MM.1S (cell line): Measurements from ENCODE around the gene RTN4R.
"Not testable (repeated sequence)": the region's sequence is repeated elsewhere in the genome, so short reads cannot be mapped to it uniquely, and the experiment has no call there.

Experiments used
- DNase-seq: peaks from one replicate; pipeline ENCODE4 v3.0.0-alpha.2; 2015
- H2AFZ ChIP-seq: fragments of 300-600 bp; sonication (generic); 2 replicates; pipeline ENCODE4 v1.6.0; 2016; ENCODE audit warnings: antibody characterized with exemption, low read length
- H3F3A ChIP-seq: fragments of 300-600 bp; sonication (generic); 2 replicates; pipeline ENCODE4 v1.6.1; 2016; ENCODE audit warnings: mild to moderate bottlenecking, antibody characterized with exemption, low read length, moderate library complexity, mixed read lengths; ENCODE audit not compliant: insufficient read depth
- H3K27ac ChIP-seq: fragments of 300-600 bp; sonication (generic); 2 replicates; pipeline ENCODE4 v1.5.1; 2016; ENCODE audit warnings: mild to moderate bottlenecking, low read length
- H3K27me3 ChIP-seq: fragments of 300-600 bp; sonication (generic); replicated peaks from 2 replicates; pipeline ENCODE4 v1.6.0; 2016; ENCODE audit warnings: low read length; ENCODE audit not compliant: insufficient read depth
- H3K36me3 ChIP-seq: fragments of 300-600 bp; sonication (generic); replicated peaks from 2 replicates; pipeline ENCODE4 v1.6.1; 2016; ENCODE audit warnings: mild to moderate bottlenecking, low read length, mixed read lengths; ENCODE audit not compliant: insufficient read depth
- H3K4me1 ChIP-seq: fragments of 300-600 bp; sonication (generic); 2 replicates; pipeline ENCODE4 v1.6.1; 2016; ENCODE audit warnings: low read length, mixed read lengths
- H3K4me2 ChIP-seq: fragments of 300-600 bp; sonication (generic); 2 replicates; pipeline ENCODE4 v1.6.0; 2016; ENCODE audit warnings: low read depth, low read length
- H3K4me3 ChIP-seq: fragments of 300-600 bp; sonication (generic); 2 replicates; pipeline ENCODE4 v1.5.1; 2016; ENCODE audit warnings: low read length, mixed read lengths
- H3K79me2 ChIP-seq: fragments of 300-600 bp; sonication (generic); 2 replicates; pipeline ENCODE4 v1.6.1; 2016; ENCODE audit warnings: mixed run types, low read length, mixed read lengths
- H3K9ac ChIP-seq: fragments of 300-600 bp; sonication (generic); 2 replicates; pipeline ENCODE4 v1.6.1; 2016; ENCODE audit warnings: low read length, mixed read lengths
- H3K9me2 ChIP-seq: fragments of 300-600 bp; sonication (generic); replicated peaks from 2 replicates; pipeline ENCODE4 v1.6.1; 2016; ENCODE audit warnings: mild to moderate bottlenecking, low read length, mixed read lengths; ENCODE audit not compliant: insufficient read depth
- H3K9me3 ChIP-seq: fragments of 300-600 bp; sonication (generic); replicated peaks from 2 replicates; pipeline ENCODE4 v1.6.1; 2016; ENCODE audit warnings: mild to moderate bottlenecking, low read length, mixed read lengths; ENCODE audit not compliant: insufficient read depth
- H4K20me1 ChIP-seq: fragments of 300-600 bp; sonication (generic); 2 replicates; pipeline ENCODE4 v1.6.1; 2016; ENCODE audit warnings: mild to moderate bottlenecking, low read length, moderate library complexity, mixed read lengths; ENCODE audit not compliant: insufficient read depth
- EZH2 ChIP-seq: fragments of 300-600 bp; sonication (generic); optimal IDR thresholded peaks from 2 replicates; pipeline ENCODE3; 2017; ENCODE audit warnings: low read depth, mild to moderate bottlenecking, antibody characterized with exemption, low read length, mixed read lengths
- EZH2phosphoT487 ChIP-seq: fragments of 300-600 bp; sonication (generic); IDR thresholded peaks from 2 replicates; pipeline ENCODE4 v1.6.1; 2018; ENCODE audit warnings: antibody characterized with exemption, low read length
- TF ChIP-seq, protein P1 (sequence below): fragments of 300-600 bp; sonication (generic); IDR thresholded peaks from 2 replicates; pipeline ENCODE4 v1.5.1; 2016; ENCODE audit warnings: antibody characterized with exemption, low read length, mixed read lengths

Gene RTN4R

DNA sequence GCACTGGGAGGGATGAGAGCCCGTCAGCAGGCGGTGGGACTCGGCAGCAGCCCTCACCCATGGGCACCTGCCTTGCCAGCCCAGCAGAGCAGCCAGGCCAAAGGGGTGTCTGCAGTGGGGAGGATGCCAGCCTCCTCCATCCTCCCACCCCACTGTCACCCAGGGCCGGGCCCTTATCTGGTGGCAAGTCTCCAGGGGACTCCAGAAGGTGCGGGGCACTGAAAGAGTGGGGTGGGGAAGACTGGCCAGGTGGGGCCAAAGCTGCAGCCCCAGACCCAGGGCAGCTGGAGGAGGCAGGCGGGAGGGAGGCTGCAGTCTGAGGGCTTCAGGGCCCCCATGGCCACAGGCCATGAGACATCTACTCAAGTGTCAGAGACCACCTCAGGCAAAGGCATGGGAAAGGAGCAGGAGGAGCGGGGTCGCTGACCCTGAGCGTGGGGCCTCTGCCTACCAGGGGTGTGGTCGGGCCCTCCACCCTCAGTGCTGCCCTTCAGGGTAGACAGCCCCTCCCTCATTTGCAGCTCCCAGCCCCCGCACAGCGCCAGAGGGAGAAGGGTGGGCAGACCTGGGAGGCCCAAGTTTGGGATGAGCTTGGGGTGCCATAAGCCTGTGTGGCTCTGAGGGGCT lies 48.2 kb upstream of the RTN4R start:
- H3K4me2 ChIP-seq, result no peak overlapping the region
- H3K9ac ChIP-seq, result no peak overlapping the region
- no peak overlapping the region for H3K27ac ChIP-seq
- no peak overlapping the region for H3K4me3 ChIP-seq
- no peak for DNase-seq
- H4K20me1 ChIP-seq, result no peaks in the 10 kb centered on the region
- no peaks in the 10 kb centered on the region for H3K27me3 ChIP-seq
- H3K9me3 ChIP-seq, result no peaks in the 10 kb centered on the region
- no peaks in the 10 kb centered on the region for H3K9me2 ChIP-seq
- H2AFZ ChIP-seq, result no peak overlapping the region
- TF ChIP-seq, protein P1, sequence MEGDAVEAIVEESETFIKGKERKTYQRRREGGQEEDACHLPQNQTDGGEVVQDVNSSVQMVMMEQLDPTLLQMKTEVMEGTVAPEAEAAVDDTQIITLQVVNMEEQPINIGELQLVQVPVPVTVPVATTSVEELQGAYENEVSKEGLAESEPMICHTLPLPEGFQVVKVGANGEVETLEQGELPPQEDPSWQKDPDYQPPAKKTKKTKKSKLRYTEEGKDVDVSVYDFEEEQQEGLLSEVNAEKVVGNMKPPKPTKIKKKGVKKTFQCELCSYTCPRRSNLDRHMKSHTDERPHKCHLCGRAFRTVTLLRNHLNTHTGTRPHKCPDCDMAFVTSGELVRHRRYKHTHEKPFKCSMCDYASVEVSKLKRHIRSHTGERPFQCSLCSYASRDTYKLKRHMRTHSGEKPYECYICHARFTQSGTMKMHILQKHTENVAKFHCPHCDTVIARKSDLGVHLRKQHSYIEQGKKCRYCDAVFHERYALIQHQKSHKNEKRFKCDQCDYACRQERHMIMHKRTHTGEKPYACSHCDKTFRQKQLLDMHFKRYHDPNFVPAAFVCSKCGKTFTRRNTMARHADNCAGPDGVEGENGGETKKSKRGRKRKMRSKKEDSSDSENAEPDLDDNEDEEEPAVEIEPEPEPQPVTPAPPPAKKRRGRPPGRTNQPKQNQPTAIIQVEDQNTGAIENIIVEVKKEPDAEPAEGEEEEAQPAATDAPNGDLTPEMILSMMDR, result no peak
- TF ChIP-seq EZH2, result no peak
- no peak for TF ChIP-seq EZH2phosphoT487
- H3F3A ChIP-seq, result no peaks in the 10 kb centered on the region
- H3K36me3 ChIP-seq, result no peaks in the 10 kb centered on the region
- peaks cover 10% of the 10 kb centered on the region; the same call in 1 of the 2 replicates for H3K4me1 ChIP-seq
- peaks cover 34% of the 10 kb centered on the region for H3K79me2 ChIP-seq

DNA sequence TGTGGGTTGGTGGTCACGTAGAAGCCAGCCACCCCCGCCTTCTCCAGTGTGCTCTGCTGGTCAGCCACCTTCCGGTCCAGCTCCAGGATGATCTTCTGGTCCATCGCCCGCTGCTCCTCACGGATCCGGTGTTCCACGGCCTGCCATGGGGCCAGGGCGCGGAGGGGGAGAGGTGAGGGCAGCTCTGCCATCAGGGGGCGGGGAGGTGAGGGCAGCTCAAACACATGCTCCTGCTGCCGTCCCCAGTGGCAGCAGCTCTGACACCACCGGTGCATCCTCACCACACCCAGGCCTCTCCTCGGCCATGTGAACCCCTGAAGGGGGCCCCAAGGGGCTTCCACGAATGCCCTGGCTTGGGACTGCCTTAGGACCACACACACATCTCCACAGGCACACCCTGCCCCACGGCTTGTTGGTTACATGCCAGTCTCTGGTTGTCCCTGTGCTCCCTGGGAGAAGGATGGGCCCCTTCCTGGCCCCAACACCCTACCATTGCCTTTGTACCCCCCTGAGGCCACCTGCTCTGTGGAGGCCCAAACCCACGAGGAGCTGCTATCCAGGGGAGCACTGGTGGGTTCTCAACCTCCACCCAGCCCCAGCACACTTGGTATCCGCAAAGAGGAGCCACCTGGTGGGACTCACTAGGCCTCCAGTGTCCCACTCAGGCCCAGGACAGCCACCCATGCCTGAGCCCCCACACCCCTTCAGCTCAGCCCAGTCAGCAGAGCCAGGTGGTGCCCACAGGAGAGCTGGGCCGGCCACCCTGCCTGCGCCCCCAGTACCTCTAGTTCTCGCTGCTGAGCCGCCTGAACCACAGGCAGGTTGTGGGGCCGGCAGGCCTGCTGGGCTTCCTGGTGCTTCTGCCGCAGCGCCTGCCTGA lies 47.5 kb upstream of the RTN4R start:
- Histone ChIP-seq H3K9ac (no peak overlapping the region), H3K4me3 (no peak overlapping the region), H2AFZ (no peak overlapping the region), H3F3A (no peaks in the 10 kb centered on the region), H3K79me2 (peaks cover 27% of the 10 kb centered on the region), H3K36me3 (no peaks in the 10 kb centered on the region), H3K9me2 (no peaks in the 10 kb centered on the region), H3K27me3 (no peaks in the 10 kb centered on the region), H3K4me1 (peaks cover 5% of the 10 kb centered on the region; the same call in 1 of the 2 replicates), H3K4me2 (no peak overlapping the region), H3K9me3 (no peaks in the 10 kb centered on the region), H4K20me1 (no peaks in the 10 kb centered on the region), H3K27ac (no peak overlapping the region)
- DNase-seq, result no peak
- no peak for TF ChIP-seq EZH2
- TF ChIP-seq, protein P1, result no peak
- TF ChIP-seq EZH2phosphoT487, result no peak

DNA sequence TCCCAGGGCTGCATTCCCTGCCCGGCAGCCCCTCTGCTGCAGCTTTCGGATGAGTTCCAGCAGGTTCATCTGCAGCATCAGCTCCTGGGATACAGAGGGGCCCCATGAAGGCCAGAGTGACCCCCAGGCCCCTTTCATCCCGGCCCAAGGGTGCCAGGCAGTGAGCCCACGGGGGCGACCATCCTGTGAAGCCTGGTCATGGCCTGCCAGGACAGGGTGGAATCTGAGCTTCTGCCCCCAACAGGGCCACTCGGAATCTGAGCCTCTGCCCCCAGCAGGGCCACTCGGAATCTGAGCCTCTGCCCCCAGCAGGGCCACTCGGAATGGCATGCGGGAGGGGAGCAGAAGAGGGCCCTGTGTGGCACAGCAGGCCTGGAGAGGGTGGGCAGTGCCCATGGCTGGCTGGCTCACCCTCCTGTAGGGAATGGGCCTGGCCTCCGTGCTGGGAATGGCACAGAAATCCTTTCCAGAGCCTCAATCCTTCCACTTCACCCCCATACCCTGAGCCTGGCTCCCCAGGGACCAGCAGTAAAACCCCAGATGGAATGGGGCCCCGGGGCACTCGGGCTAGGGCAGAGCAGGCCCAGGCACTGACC lies 46.7 kb upstream of the RTN4R start:
- H3K27ac ChIP-seq, H4K20me1 ChIP-seq, H3K9me3 ChIP-seq, H3K4me1 ChIP-seq, H3K27me3 ChIP-seq, H3F3A ChIP-seq, H2AFZ ChIP-seq, DNase-seq, H3K36me3 ChIP-seq, H3K9ac ChIP-seq, H3K4me2 ChIP-seq, H3K4me3 ChIP-seq, H3K9me2 ChIP-seq: not testable (repeated sequence)
- H3K79me2 ChIP-seq, result peaks cover 22% of the 10 kb centered on the region

DNA sequence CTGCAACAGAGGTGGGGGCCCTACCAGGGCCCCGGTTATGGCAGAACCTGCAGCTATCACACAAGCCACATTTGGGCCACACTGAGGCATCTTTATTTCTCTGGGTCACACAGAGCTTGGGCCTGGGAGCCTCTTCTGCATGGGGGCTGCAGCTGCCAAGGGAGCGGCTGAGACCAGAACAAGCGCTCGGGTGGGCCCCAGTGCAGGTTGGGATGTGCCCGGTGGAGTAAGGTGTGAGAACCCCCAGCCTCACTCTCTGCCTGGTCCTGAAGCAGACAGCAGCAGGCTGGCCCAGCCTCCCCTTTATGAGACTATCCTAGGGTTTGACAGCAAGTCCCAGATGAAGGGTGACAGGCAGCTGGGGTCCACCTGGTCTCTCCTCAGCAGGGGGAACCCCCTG lies 46.1 kb upstream of the RTN4R start:
- not testable (repeated sequence) for H3F3A ChIP-seq, H3K4me1 ChIP-seq, H3K4me2 ChIP-seq, H3K4me3 ChIP-seq, H3K9me3 ChIP-seq, H3K27ac ChIP-seq, H3K9me2 ChIP-seq, H3K27me3 ChIP-seq, DNase-seq, H2AFZ ChIP-seq, H3K9ac ChIP-seq, H3K36me3 ChIP-seq, H4K20me1 ChIP-seq
- peaks cover 18% of the 10 kb centered on the region for H3K79me2 ChIP-seq

DNA sequence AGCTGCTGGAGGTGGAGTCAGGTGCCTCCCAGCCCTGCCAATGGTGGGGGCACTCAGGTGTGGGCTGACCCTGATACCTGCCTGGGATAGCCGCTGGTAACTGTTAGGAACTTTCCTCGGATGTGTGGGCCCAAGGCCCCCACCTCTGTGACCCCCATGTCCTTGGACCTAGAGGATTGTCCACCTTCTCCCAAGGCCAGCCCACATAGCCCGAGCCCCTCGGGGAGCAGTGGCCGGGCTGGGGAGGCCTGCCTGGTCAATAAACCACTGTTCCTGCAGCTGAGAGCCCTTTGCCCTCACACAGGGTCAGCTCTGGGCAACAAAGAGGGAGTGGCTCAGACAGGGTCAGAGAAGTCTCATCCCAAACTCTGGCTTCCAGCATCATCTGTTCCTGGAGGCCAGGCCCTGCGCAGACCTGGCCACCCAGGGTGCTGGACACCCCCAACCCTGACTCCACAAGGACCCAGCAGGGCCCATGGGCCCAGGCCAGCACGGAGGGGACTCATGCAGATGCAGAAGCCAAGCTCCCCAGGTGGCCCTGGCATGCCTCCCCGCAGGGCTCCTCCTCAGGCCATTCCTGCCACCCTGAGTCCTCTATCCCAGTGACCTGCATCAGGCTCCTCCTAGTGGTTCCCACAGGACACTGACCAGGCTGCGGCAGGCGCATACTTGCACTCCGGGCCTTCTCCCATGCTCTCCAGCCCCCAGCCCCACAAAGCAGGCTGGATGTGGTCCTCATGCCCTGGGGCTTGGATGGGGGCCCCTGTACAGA lies 45.4 kb upstream of the RTN4R start:
- not testable (repeated sequence) for H2AFZ ChIP-seq, H3K9me3 ChIP-seq, H3K36me3 ChIP-seq, DNase-seq, H3K4me2 ChIP-seq, H3K4me1 ChIP-seq, H3K27ac ChIP-seq, H3F3A ChIP-seq, H3K27me3 ChIP-seq, H3K9me2 ChIP-seq, H3K9ac ChIP-seq, H4K20me1 ChIP-seq, H3K4me3 ChIP-seq
- peaks cover 11% of the 10 kb centered on the region for H3K79me2 ChIP-seq
